Keratinocyte (primary cell): ENCODE measurements around the gene TSC22D3. TPM values are rescaled to one million over a fixed set of nuclear protein-coding genes. Genes with fewer than 3 reads are reported as not detected.

Experiments
- DNase-seq: peaks from one replicate; pipeline ENCODE4 v3.0.0-alpha.2; 2011; ENCODE audit warnings: low read depth, missing footprints, low spot score
- FAIRE-seq: peaks from 2 replicates; lab custom pipeline; 2011; peaks lifted over from hg19 to GRCh38; lab: Jason Lieb, UNC
- H2AFZ ChIP-seq: 2 replicates; pipeline ENCODE4 v1.6.0; 2012; ENCODE audit warnings: low read length, control low read depth, inconsistent platforms; ENCODE audit not compliant: control insufficient read depth
- H3K27ac ChIP-seq: 2 replicates; pipeline ENCODE4 v1.5.1; 2011; ENCODE audit warnings: low read length; ENCODE audit not compliant: control insufficient read depth, insufficient read depth
- H3K27me3 ChIP-seq: 3 replicates; pipeline ENCODE4 v1.6.0; 2011; ENCODE audit warnings: low read length; ENCODE audit not compliant: control insufficient read depth, insufficient read depth; ENCODE audit errors: extremely low read depth
- H3K36me3 ChIP-seq, 2 experiments: 2 replicates in 1 of 2; 3 replicates in 1 of 2; pipeline ENCODE4 v1.5.1; 2011; ENCODE audit warnings: low read length in 2 of 2, mild to moderate bottlenecking in 1 of 2; ENCODE audit not compliant: control insufficient read depth in 2 of 2, insufficient read depth in 2 of 2; ENCODE audit errors: extremely low read depth in 1 of 2
- H3K4me1 ChIP-seq: 3 replicates; pipeline ENCODE4 v1.5.1; 2011; ENCODE audit warnings: low read length; ENCODE audit not compliant: control insufficient read depth, insufficient read depth; ENCODE audit errors: extremely low read depth
- H3K4me2 ChIP-seq: 3 replicates; pipeline ENCODE4 v1.6.0; 2011; ENCODE audit warnings: low read depth, low read length; ENCODE audit not compliant: control insufficient read depth, insufficient read depth; ENCODE audit errors: extremely low read depth
- H3K4me3 ChIP-seq, 3 experiments: fragments of 200-600 bp in 1 of 3; sonication (generic) in 1 of 3; 2 replicates in 2 of 3; 3 replicates in 1 of 3; pipeline ENCODE4 v1.5.1; 2011 to 2016; ENCODE audit warnings: low read length in 3 of 3, mild to moderate bottlenecking in 3 of 3, control low read depth in 2 of 3, inconsistent platforms in 1 of 3, low read depth in 1 of 3, mixed read lengths in 1 of 3, mixed run types in 1 of 3, moderate library complexity in 1 of 3; ENCODE audit not compliant: control insufficient read depth in 2 of 3, insufficient read depth in 2 of 3; ENCODE audit errors: extremely low read depth in 1 of 3
- H3K79me2 ChIP-seq: 2 replicates; pipeline ENCODE4 v1.6.0; 2012; ENCODE audit warnings: low read length; ENCODE audit not compliant: control insufficient read depth, insufficient read depth
- H3K9ac ChIP-seq: 3 replicates; pipeline ENCODE4 v1.6.0; 2011; ENCODE audit warnings: low read length; ENCODE audit not compliant: control insufficient read depth, insufficient read depth; ENCODE audit errors: extremely low read depth
- H3K9me1 ChIP-seq: 3 replicates; pipeline ENCODE4 v1.6.0; 2011; ENCODE audit warnings: low read length; ENCODE audit not compliant: control insufficient read depth, insufficient read depth; ENCODE audit errors: extremely low read depth
- H3K9me3 ChIP-seq: 2 replicates; pipeline ENCODE4 v1.5.1; 2012; ENCODE audit warnings: low read depth, low read length; ENCODE audit not compliant: control insufficient read depth
- H4K20me1 ChIP-seq: 3 replicates; pipeline ENCODE4 v1.6.0; 2011; ENCODE audit warnings: low read length; ENCODE audit not compliant: control insufficient read depth, insufficient read depth; ENCODE audit errors: extremely low read depth
- CTCF ChIP-seq, 3 experiments: IDR thresholded peaks in 1 of 3; conservative IDR thresholded peaks in 1 of 3; optimal IDR thresholded peaks in 1 of 3; 2 replicates in 2 of 3; 3 replicates in 1 of 3; pipeline versions ENCODE3 to v1.5.1; 2011; ENCODE audit warnings: low read length in 3 of 3, mild to moderate bottlenecking in 3 of 3, moderate library complexity in 2 of 3, control low read depth in 1 of 3, inconsistent platforms in 1 of 3; ENCODE audit not compliant: insufficient read depth in 2 of 3; ENCODE audit errors: extremely low read depth in 1 of 3
- EZH2 ChIP-seq: IDR thresholded peaks from one replicate; pipeline ENCODE4 v1.6.1; 2012; ENCODE audit warnings: inconsistent platforms, mild to moderate bottlenecking, low read length, moderate library complexity
- dilution Hi-C: fragments of 300-500 bp; cut with MboI; formaldehyde crosslinking; loops from one replicate; pipeline ENCODE4 v1.7.0; 2020; ENCODE audit warnings: low sequenced_read_pairs; ENCODE audit not compliant: extremely low pct_ligation_motif_present
- polyA plus RNA-seq, 5 experiments: library from polyadenylated mRNA; depleted of rRNA in 3 of 5; stranded (reverse) in 3 of 5; stranded (forward) in 1 of 5; unstranded in 1 of 5; fragments of >200 nt; gene quantifications; 1 replicate in 1 of 5; 2 replicates in 3 of 5; 3 replicates in 1 of 5; pipeline versions ENCODE4 v1.2.1 to v1.2.3, GENCODE V29; 2011 to 2012; ENCODE audit warnings: missing spikeins in 2 of 5, low read depth in 1 of 5, low replicate concordance in 1 of 5

The TSC22D3 gene
- polyA plus RNA-seq, 1 donor (not counting 4 experiments of a cell fraction or from before 2014, with no cell fraction given) = 48.5 TPM

- dilution Hi-C loops = no loop called here
- no peaks in the 10 kb centered on the region for H3K36me3 ChIP-seq
- FAIRE-seq = no peak
- H3K79me2 ChIP-seq = no peaks in the 10 kb centered on the region
- no peaks in the 10 kb centered on the region for H3K9me1 ChIP-seq
- no peak overlapping the region for H3K4me3 ChIP-seq
- no peak overlapping the region for H3K27ac ChIP-seq
- TF ChIP-seq CTCF (optimal IDR thresholded peaks at IDR 0.05 in 1 of 3, IDR thresholded peaks at IDR 0.05 in 1 of 3, conservative IDR thresholded peaks at IDR 0.05 in 1 of 3; ENCODE audit: extremely low read depth in 1 of 3, insufficient read depth in 2 of 3, low read length in 3 of 3) (no peak), EZH2 (no peak)
- no peak overlapping the region for H3K4me2 ChIP-seq
- DNase-seq = no peak
- no peak overlapping the region for H2AFZ ChIP-seq
- peaks cover 24% of the 10 kb centered on the region for H3K4me1 ChIP-seq
- no peaks in the 10 kb centered on the region for H4K20me1 ChIP-seq
- no peak overlapping the region for H3K9ac ChIP-seq
- H3K9me3 ChIP-seq = no peaks in the 10 kb centered on the region
- no peaks in the 10 kb centered on the region for H3K27me3 ChIP-seq
These were observed 66.8 kb downstream of the TSC22D3 start for GRCh38 chrX:107708762-107709161.

GRCh38 chrX:107707866-107708265, 67.7 kb downstream of the TSC22D3 start:
- no peak overlapping the region for H3K4me2 ChIP-seq
- DNase-seq (no peak), FAIRE-seq (no peak)
- H3K9me3 ChIP-seq = no peaks in the 10 kb centered on the region
- H4K20me1 ChIP-seq = no peaks in the 10 kb centered on the region
- H3K4me3 ChIP-seq = no peak overlapping the region
- H3K36me3 ChIP-seq = no peaks in the 10 kb centered on the region
- H3K9ac ChIP-seq = no peak overlapping the region
- dilution Hi-C loops = no loop called here
- H3K79me2 ChIP-seq = no peaks in the 10 kb centered on the region
- no peak for TF ChIP-seq EZH2
- no peak for TF ChIP-seq CTCF (optimal IDR thresholded peaks at IDR 0.05 in 1 of 3, IDR thresholded peaks at IDR 0.05 in 1 of 3, conservative IDR thresholded peaks at IDR 0.05 in 1 of 3; ENCODE audit: extremely low read depth in 1 of 3, insufficient read depth in 2 of 3, low read length in 3 of 3)
- H2AFZ ChIP-seq = no peak overlapping the region
- H3K27me3 ChIP-seq = no peaks in the 10 kb centered on the region
- H3K9me1 ChIP-seq = no peaks in the 10 kb centered on the region
- peaks cover 15% of the 10 kb centered on the region for H3K4me1 ChIP-seq
- no peak overlapping the region for H3K27ac ChIP-seq
